ENCODE measurements around the gene PIF1.

DNA sequence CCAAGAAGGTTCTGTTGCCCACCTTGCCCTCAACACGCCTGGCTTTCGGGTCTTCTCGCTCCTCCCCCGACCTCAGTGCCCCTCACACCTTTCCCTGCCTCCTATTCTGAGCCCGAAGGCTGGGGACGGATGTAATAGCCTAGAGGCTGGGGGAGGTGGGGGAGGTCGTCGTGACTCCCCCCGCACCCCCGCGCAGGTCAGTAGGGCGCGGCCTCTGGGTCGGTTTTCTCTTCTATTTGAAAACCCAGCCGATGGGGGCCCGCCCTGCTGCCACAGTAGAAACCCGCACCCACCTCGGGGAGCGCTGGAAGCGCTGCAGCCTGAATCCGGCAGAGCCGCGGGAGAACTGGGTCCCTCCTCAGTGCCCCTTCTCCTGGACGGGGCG lies 49.1 kb downstream of the PIF1 start:
- TF ChIP-seq CTCF (IDR thresholded peaks at IDR 0.05 in 4 of 5, conservative IDR thresholded peaks at IDR 0.05 in 1 of 5) (no peak), POLR2A (IDR thresholded peaks at IDR 0.05) (no peak)
